GM12878 (cell line): ENCODE measurements around the gene STRADB. TPM values are rescaled to one million over a fixed set of nuclear protein-coding genes. Genes with fewer than 3 reads are reported as not detected.

Experiments
- ATAC-seq: fragments of 200-7000 bp; cut with Tn5 transposase; 3 replicates; pipeline ENCODE4 v1.9.1; 2020; ENCODE audit warnings: mild to moderate bottlenecking, moderate library complexity
- BruUV-seq: library from RNA; stranded (reverse); fragments of 400-500 nt; replicated peaks from 2 replicates; lab custom pipeline; 2021; lab: Mats Ljungman, UMichigan
- CTCF ChIA-PET: fragments of 300-600 bp; sonication (Branson Sonifier 250); formaldehyde crosslinking; extraction: SDS; loops from one replicate; lab custom pipeline; 2021; ENCODE audit warnings: inconsistent platforms; lab: Yijun Ruan, JAX
- POLR2A ChIA-PET: fragments of 350-600 bp; formaldehyde crosslinking; extraction: SDS; loops from one replicate; lab custom pipeline; 2021; ENCODE audit warnings: inconsistent platforms; lab: Charles Lee
- RAD21 ChIA-PET: fragments of 300-600 bp; sonication (Branson Sonifier 250); formaldehyde crosslinking; loops from one replicate; lab custom pipeline; 2023; ENCODE audit warnings: antibody characterized with exemption; ENCODE audit not compliant: unreplicated experiment; lab: Charles Lee
- SMC1A ChIA-PET: fragments of 300-600 bp; sonication (Branson Sonifier 250); formaldehyde crosslinking; loops from one replicate; lab custom pipeline; 2023; ENCODE audit not compliant: unreplicated experiment, uncharacterized antibody; lab: Charles Lee
- DNase-seq: peaks from one replicate; pipeline ENCODE4 v3.0.0-alpha.2; 2011; ENCODE audit warnings: low read depth, low spot score
- FAIRE-seq: peaks from 3 replicates; lab custom pipeline; 2011; peaks lifted over from hg19 to GRCh38; lab: Jason Lieb, UNC
- H2AFZ ChIP-seq: 2 replicates; pipeline ENCODE4 v1.6.0; 2011; ENCODE audit warnings: low read depth, low read length, control low read depth; ENCODE audit not compliant: control insufficient read depth
- H3K27ac ChIP-seq: 2 replicates; pipeline ENCODE4 v1.5.1; 2011; ENCODE audit warnings: control low read depth; ENCODE audit not compliant: control insufficient read depth, insufficient read depth
- H3K27me3 ChIP-seq, 2 experiments: replicated peaks in 1 of 2; 2 replicates each; pipeline versions ENCODE4 v1.6.0 to v1.6.1; 2011; ENCODE audit warnings: low read length in 1 of 2; ENCODE audit not compliant: control insufficient read depth in 2 of 2, insufficient read depth in 2 of 2
- H3K36me3 ChIP-seq, 2 experiments: 2 replicates each; pipeline ENCODE4 v1.5.1; 2011; ENCODE audit warnings: low read length in 1 of 2; ENCODE audit not compliant: control insufficient read depth in 2 of 2, insufficient read depth in 2 of 2
- H3K4me1 ChIP-seq: 2 replicates; pipeline ENCODE4 v1.6.1; 2011; ENCODE audit warnings: mild to moderate bottlenecking, low read length, moderate library complexity, mixed read lengths; ENCODE audit not compliant: control insufficient read depth, insufficient read depth
- H3K4me2 ChIP-seq: 2 replicates; pipeline ENCODE4 v1.6.0; 2011; ENCODE audit warnings: control low read depth; ENCODE audit not compliant: control insufficient read depth, insufficient read depth
- H3K4me3 ChIP-seq: fragments of 200-600 bp; sonication (generic); 2 replicates; pipeline ENCODE4 v1.5.1; 2016
- H3K79me2 ChIP-seq: 2 replicates; pipeline ENCODE4 v1.6.0; 2011; ENCODE audit warnings: low read length; ENCODE audit not compliant: control insufficient read depth, insufficient read depth
- H3K9ac ChIP-seq: 2 replicates; pipeline ENCODE4 v1.8.0; 2011; ENCODE audit warnings: low read length, control low read depth, mixed read lengths; ENCODE audit not compliant: control insufficient read depth, insufficient read depth
- H3K9me3 ChIP-seq: replicated peaks from 3 replicates; pipeline ENCODE4 v1.5.1; 2011; ENCODE audit warnings: mild to moderate bottlenecking, low read length; ENCODE audit not compliant: control insufficient read depth, insufficient read depth
- H4K20me1 ChIP-seq: 2 replicates; pipeline ENCODE4 v1.6.0; 2011; ENCODE audit not compliant: control insufficient read depth, insufficient read depth
- EGR1 ChIP-seq, 2 experiments: IDR thresholded peaks; 1 replicate in 1 of 2; 2 replicates in 1 of 2; pipeline ENCODE4 v1.6.1; 2011 to 2012; ENCODE audit warnings: low read depth in 2 of 2, low read length in 2 of 2, borderline replicate concordance in 1 of 2, mild to moderate bottlenecking in 1 of 2, moderate library complexity in 1 of 2
- FOXK2 ChIP-seq: fragments of 450-650 bp; IDR thresholded peaks from 2 replicates; pipeline ENCODE4 v1.6.1; 2017; ENCODE audit warnings: mild to moderate bottlenecking, moderate library complexity
- RUNX3 ChIP-seq: IDR thresholded peaks from 2 replicates; pipeline ENCODE4 v1.6.1; 2012; ENCODE audit warnings: low read length, inconsistent platforms
- TAF1 ChIP-seq: IDR thresholded peaks from 2 replicates; pipeline ENCODE4 v1.6.1; 2011; ENCODE audit warnings: mild to moderate bottlenecking, low read depth, low read length, borderline replicate concordance
- YBX1 ChIP-seq: fragments of 450-650 bp; IDR thresholded peaks from 2 replicates; pipeline ENCODE4 v1.6.1; 2016; ENCODE audit warnings: antibody characterized with exemption
- WGBS: methylation state at CpG from one replicate; pipeline ENCODE4 v1.1.6; 2016; ENCODE audit warnings: low lambda C conversion rate; ENCODE audit not compliant: insufficient replicate concordance, insufficient coverage; ENCODE audit errors: missing lambda C conversion rate; 5-methylcytosine and 5-hydroxymethylcytosine counted together
- in situ Hi-C: fragments of 300-500 bp; cut with MboI; formaldehyde crosslinking; loops from 9 replicates; pipeline ENCODE4 v1.14.3; 2018; ENCODE audit warnings: mixed read lengths
- intact Hi-C: fragments of 100-400 bp; cut with micrococcal nuclease; formaldehyde crosslinking; loops from one replicate; pipeline ENCODE4 v1.14.2; 2022; ENCODE audit not compliant: unreplicated experiment
- polyA plus RNA-seq, 11 experiments: library from polyadenylated mRNA; depleted of rRNA in 4 of 11; unstranded in 6 of 11; stranded (reverse) in 5 of 11; fragments of >200 nt; fragmentation: Nextera tagmentation in 4 of 11; fragmentation: Illumina TruSeq in 1 of 11; extraction: Ambion mirVana in 4 of 11; extraction: Trizol in 1 of 11; gene quantifications; 1 replicate in 1 of 11; 2 replicates in 10 of 11; pipeline versions ENCODE4 v1.2.1 to v1.2.3, GENCODE V29; 2011 to 2016; ENCODE audit warnings: inconsistent platforms in 2 of 11, missing spikeins in 2 of 11, low read depth in 1 of 11
- total RNA-seq, 4 experiments: library from RNA; depleted of rRNA in 3 of 4; stranded (reverse); fragments of >200 nt in 3 of 4; fragmentation: Illumina TruSeq in 1 of 4; extraction: Trizol in 1 of 4; gene quantifications; 2 replicates each; pipeline versions ENCODE4 v1.2.1 to v1.2.3, GENCODE V29; 2013 to 2021
- TF ChIP-seq, protein P1 (sequence below): fragments of 450-650 bp; IDR thresholded peaks from 2 replicates; pipeline ENCODE4 v1.6.1; 2017; ENCODE audit warnings: borderline replicate concordance

Gene STRADB
- total and polyA plus RNA-seq, 10 of the 15 experiments (the other 5 are each of a cell fraction or from before 2014, with no cell fraction given), result 7.6 to 58.3 (median 32.2) TPM

GRCh38 chr2:201458381-201458780, 6.8 kb downstream of the STRADB start (continued):
- TF ChIP-seq YBX1 (no peak), RUNX3 (no peak), FOXK2 (no peak), EGR1 (IDR thresholded peaks at IDR 0.05; ENCODE audit: borderline replicate concordance in 1 of 2, low read depth in 2 of 2, low read length in 2 of 2) (no peak), TAF1 (no peak)

GRCh38 chr2:201460532-201460931, 9.0 kb downstream of the STRADB start:
- ChIA-PET SMC1A (interaction anchor here (1.6 kb wide), 1 partner anchor 14 kb away, joined by 4 read pairs; no protein-coding TSS in a partner anchor), POLR2A (no interaction called here), RAD21 (no interaction called here), CTCF (no interaction called here)
- 100% methylated on average over 1 of the region's 1 CpG for WGBS
- Histone ChIP-seq H3K4me2 (no peak overlapping the region), H3K27me3 (no peaks in the 10 kb centered on the region), H3K27ac (no peak overlapping the region), H3K9ac (no peak overlapping the region), H3K4me3 (no peak overlapping the region), H2AFZ (no peak overlapping the region), H3K36me3 (no peaks in the 10 kb centered on the region), H3K9me3 (no peaks in the 10 kb centered on the region), H3K79me2 (no peaks in the 10 kb centered on the region), H4K20me1 (no peaks in the 10 kb centered on the region), H3K4me1 (no peaks in the 10 kb centered on the region)
- TF ChIP-seq, protein P1, sequence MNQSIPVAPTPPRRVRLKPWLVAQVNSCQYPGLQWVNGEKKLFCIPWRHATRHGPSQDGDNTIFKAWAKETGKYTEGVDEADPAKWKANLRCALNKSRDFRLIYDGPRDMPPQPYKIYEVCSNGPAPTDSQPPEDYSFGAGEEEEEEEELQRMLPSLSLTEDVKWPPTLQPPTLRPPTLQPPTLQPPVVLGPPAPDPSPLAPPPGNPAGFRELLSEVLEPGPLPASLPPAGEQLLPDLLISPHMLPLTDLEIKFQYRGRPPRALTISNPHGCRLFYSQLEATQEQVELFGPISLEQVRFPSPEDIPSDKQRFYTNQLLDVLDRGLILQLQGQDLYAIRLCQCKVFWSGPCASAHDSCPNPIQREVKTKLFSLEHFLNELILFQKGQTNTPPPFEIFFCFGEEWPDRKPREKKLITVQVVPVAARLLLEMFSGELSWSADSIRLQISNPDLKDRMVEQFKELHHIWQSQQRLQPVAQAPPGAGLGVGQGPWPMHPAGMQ, result no peak
- DNase-seq (no peak), ATAC-seq (no peak), FAIRE-seq (no peak)
- intact Hi-C loops, result no loop called here
- in situ Hi-C loops, result no loop called here
- BruUV-seq, result no TSS peak
